Fibroblast of pulmonary artery (primary cell): ENCODE results near the gene SEMA7A.
A peak's percentile ranks its signal among the peaks of the same experiment; 100 is the strongest.
"Not testable (repeated sequence)": the region's sequence is repeated elsewhere in the genome, so short reads cannot be mapped to it uniquely, and the experiment has no call there.

ENCODE experiments used
- DNase-seq: peaks from one replicate; pipeline ENCODE4 v3.0.0-alpha.2; 2010; ENCODE audit warnings: low read depth
- H3K4me3 ChIP-seq: replicated peaks from 2 replicates; pipeline ENCODE4 v1.5.1; 2011; ENCODE audit warnings: low read depth, mild to moderate bottlenecking, control low read depth, low read length, moderate library complexity
- TF ChIP-seq, protein P1 (sequence below): IDR thresholded peaks from 2 replicates; pipeline ENCODE4 v1.5.1; 2011; ENCODE audit warnings: mild to moderate bottlenecking, control low read depth, low read length, inconsistent platforms; ENCODE audit errors: missing control alignments

SEMA7A gene

GRCh38 chr15:74433592-74434262, at the start of gene SEMA7A:
TSS of gene SEMA7A (minus strand) at chr15:74433958. CDS start at chr15:74433918, 40 bp downstream.
- H3K4me3 ChIP-seq: peak within 1 kb of the TSS; percentile 57
- TF ChIP-seq, protein P1, sequence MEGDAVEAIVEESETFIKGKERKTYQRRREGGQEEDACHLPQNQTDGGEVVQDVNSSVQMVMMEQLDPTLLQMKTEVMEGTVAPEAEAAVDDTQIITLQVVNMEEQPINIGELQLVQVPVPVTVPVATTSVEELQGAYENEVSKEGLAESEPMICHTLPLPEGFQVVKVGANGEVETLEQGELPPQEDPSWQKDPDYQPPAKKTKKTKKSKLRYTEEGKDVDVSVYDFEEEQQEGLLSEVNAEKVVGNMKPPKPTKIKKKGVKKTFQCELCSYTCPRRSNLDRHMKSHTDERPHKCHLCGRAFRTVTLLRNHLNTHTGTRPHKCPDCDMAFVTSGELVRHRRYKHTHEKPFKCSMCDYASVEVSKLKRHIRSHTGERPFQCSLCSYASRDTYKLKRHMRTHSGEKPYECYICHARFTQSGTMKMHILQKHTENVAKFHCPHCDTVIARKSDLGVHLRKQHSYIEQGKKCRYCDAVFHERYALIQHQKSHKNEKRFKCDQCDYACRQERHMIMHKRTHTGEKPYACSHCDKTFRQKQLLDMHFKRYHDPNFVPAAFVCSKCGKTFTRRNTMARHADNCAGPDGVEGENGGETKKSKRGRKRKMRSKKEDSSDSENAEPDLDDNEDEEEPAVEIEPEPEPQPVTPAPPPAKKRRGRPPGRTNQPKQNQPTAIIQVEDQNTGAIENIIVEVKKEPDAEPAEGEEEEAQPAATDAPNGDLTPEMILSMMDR: no peak
- peak; percentile 62 for DNase-seq

- no peak overlapping the region for H3K4me3 ChIP-seq
- no peak for DNase-seq
- TF ChIP-seq, protein P1: no peak
Observed at GRCh38 chr15:74482661-74483060, 48.9 kb upstream of the SEMA7A start.

- H3K4me3 ChIP-seq, DNase-seq: not testable (repeated sequence)
Observed at GRCh38 chr15:74480364-74480763, 46.6 kb upstream of the SEMA7A start.

GRCh38 chr15:74471621-74472020, 37.9 kb upstream of the SEMA7A start:
- not testable (repeated sequence) for H3K4me3 ChIP-seq, DNase-seq

- TF ChIP-seq, protein P1: no peak
- H3K4me3 ChIP-seq: no peak overlapping the region
- no peak for DNase-seq
Observed at GRCh38 chr15:74470631-74471395, 37.1 kb upstream of the SEMA7A start.

DNA sequence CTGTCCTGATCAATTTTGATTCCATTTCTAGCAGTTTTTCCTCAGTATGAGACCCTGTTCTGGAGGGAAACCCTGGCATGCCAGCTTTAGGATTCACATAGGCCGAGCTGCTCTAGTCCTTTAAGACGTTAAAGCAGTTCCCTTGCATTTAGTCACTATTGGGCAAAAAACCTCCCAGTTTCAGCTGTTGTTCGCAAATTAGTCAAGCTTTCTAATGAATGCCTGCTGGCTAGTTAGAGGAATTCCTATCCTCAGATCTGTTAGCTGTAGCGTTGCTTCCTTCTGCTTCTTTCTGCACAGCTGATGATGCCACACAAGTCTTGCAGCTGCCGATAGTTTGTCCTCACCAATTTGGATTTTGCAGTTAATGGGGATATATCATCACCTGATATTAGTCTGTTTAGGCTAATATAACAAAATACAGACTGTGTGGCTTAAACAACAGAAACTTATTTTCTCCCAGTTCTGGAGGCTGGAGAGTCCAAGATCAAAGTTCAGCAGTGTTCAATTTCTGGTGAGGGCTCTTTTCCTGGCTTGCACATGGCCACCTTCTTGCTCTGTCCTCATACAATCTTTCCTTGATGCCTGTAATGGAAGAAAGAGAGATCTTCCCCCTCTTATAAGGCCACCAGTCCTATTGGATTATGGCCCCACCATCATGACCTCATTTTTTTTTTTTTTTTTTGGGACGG, 34.7 kb upstream of the SEMA7A start:
- no peak overlapping the region for H3K4me3 ChIP-seq
- TF ChIP-seq, protein P1: no peak
- DNase-seq: no peak

- DNase-seq: no peak
- TF ChIP-seq, protein P1: no peak
- no peak overlapping the region for H3K4me3 ChIP-seq
Observed at GRCh38 chr15:74466570-74466969, 32.8 kb upstream of the SEMA7A start.
